HG03045 (cell line): ENCODE measurements around the gene MYT1.

Experiments used
- ATAC-seq: cut with Tn5 transposase; IDR thresholded peaks from one replicate; pipeline ENCODE4 v1.9.1; 2021; ENCODE audit warnings: mild to moderate bottlenecking, moderate library complexity; ENCODE audit not compliant: unreplicated experiment

Gene MYT1

DNA sequence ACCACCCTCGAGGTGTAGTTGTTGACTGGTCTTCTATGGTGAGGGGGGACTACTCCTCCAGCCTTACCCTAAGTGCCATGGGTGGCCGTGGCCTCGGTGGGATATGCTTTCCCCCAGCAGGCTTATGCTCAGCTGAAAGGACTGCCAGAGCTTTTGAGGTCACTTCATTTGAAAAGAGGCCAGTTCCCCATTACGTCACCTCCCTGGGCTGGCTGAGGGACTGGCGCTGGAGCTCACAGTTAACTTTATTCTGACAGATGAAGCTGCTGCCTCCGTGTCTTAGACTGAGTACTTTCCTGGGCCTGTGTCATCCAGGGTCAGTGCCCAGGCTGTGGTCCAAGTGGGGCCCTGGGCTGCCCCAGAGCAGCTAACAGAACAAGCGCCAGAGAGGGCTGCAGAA lies 48.5 kb downstream of the MYT1 start:
- ATAC-seq = no peak

DNA sequence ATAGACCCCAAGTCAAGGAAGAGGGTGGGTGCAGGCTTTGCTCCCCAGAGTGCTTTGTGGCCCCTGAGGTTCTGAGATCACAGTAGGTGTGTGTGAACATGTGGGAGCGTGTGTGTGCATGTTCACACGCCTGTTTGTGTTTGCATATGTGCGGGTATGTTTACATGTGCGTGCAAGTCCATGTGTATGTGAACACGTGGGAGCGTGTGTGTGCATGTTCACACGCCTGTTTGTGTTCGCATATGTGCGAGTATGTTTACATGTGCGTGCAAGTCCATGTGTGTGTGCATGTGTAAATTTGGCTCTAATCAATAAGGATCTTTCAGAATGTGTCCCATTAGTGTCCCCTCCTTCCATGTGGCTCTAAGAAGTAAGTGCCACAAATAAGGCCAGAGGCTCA lies 49.9 kb downstream of the MYT1 start:
- no peak for ATAC-seq

DNA sequence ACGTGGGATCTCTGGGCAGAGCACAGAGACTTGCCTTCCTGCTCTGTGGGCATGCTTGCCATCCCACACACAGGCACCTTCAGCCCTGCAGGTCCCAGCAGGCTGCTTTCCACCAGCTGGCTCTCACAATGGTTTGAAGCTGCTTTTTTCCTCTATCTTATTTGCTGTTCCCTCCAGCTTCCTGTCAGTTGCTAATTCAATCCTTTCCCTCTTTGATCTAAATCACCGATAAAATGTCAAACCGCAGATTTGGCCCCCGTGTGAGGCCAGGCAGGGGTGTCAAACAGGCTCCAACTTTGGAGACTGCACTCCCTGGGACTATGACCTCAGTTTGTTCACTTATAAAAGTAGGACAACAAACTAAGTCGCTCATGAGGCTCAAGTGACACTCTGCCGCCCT lies 50.7 kb downstream of the MYT1 start:
- no peak for ATAC-seq

DNA sequence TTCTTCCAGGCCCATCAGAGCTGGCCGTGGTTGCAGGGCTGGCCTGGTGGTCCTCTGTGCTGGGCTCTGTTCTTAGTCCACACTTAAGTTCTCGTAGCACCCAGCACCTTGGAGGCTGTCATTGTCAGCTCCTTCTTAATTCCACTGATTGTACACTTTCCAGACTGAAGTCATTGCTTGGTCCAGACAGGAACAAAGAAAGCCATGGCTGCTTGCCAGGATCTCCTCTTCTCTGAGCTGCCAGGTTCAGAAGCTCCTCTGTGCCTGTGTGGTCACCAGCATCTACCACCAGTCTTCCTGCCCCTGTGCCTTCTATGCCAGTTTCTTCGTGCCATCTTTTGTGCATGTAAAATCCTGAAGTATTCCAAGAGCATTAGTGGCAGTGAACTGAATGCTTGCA lies 51.8 kb downstream of the MYT1 start:
- no peak for ATAC-seq

DNA sequence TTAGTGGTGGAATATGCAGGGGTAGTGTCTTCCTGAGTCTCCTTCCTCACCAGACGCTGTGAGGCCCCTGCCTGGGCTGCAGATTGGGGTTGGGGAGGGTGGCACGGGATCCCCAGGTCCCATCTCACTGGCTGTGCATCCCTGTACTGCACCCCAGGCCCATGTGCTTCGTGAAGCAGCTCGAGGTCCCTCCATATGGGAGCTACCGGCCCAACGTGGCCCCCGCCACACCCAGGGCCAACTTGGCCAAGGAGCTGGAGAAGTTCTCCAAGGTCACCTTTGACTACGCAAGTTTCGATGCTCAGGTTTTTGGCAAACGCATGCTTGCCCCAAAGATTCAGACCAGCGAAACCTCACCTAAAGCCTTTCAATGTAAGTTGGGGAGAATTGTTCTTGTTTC lies 52.7 kb downstream of the MYT1 start:
- no peak for ATAC-seq

DNA sequence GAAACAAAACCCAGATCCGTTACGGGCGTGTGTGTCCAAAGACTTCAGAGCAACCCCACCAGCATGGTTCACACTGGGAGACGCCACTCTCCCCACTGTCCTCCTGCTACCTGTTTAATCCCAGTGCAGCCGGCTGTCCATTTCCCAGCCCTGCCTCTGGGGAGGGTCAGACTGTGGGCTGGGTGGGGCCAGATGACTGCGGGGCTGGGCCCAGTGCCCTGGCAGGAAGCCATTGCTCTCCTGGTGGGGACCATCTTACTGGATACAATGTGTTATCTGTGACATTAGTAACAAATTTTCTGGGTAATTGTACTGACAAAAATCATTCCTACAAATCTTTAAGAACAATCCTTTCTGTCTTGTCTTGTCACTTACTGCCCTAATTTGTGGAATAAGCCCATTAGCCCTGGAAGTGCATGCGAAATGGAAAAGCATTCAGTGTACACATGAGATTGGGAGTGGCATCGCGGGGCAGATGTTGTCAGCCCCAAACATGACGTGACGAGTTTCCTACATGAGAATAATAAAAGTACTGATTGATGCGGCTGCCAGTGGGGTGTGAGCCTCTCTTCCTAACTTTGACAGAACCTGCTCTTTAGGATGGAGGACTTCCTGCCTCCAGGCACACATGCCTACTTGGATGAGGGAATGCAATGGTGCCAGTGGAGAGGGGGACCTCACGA lies 53.4 kb downstream of the MYT1 start:
- ATAC-seq = no peak

DNA sequence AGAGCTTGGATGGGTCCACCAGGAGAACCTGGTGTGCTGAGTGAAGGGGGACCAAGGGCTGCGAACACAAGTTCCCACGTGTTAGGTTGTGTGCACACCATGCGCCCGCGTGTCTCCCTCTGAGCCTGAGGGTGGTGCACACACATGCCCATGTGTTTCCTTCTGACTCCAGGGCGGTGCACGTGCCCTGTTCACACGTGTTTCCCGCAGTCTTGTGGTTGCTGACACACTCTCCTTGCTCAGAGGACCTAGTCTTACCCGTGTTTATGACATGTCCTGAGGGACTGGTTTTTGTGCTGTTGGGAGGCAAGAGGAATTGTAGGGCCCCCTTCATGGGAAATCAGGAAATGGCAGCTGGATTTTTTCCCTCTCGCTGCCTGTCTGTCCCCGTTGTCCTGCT lies 55.0 kb downstream of the MYT1 start:
- no peak for ATAC-seq

DNA sequence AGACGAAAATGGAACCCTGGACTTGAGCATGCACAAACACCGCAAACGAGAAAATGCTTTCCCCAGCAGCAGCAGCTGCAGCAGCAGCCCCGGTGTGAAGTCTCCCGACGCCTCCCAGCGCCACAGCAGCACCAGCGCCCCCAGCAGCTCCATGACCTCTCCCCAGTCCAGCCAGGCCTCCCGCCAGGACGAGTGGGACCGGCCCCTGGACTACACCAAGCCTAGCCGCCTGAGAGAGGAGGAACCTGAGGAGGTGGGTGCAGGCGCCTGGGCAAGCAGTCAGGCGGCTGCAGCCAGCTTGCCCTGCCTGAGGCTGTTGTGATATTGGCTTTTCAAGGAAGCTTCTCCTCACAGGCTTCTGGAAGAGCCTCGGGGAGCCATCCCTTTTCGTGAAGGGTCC lies 55.5 kb downstream of the MYT1 start:
- ATAC-seq = no peak

DNA sequence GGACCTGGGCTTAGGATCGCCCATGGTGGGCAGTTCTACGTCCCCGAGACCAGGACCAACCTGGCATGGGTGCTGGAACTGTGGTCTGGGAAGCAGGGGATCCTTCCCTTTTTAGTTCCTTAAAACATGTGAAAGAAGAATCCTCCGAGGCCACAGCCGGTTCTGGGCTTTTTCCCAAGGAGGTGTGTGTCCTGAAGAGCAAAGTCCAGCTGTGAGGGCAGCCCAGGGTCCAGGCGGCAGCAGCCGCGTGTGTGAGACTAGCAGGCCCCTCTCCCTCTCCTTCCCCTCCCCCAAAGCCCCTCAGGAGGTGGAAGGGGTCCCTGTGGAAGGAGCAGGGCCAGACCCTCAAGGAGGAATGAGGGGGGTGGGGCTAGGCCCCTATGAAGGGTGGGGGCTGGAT lies 56.2 kb downstream of the MYT1 start:
- ATAC-seq = no peak

DNA sequence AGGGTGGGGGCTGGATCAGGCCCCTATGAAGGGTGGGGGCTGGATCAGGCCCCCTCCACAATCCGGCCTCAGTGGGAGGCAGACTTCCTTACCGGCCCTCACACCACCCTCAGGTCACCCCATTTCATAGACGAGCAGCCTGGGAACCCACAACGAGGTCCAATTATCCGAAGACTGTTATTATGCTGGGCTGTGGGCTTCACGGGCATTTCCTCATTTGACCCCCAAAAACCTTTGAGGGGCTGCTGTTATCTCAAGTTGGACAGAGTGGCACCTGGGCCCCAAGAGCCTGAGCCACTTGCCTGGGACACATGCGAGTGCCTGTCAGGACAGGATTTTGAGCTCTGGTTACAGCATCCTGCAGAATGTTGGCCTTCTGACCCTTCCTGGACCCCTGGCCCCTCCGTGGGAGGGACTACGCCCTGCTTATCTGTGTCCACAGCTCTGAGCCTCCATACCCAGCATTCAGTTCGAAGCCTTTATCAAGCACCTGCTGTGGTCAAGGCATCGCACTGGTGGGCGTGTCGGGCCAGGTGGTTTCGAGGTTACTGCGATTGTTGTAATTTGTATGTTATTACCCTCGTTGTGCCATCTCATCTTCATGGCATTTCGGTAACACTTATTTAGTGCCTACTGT lies 56.8 kb downstream of the MYT1 start:
- ATAC-seq = no peak

DNA sequence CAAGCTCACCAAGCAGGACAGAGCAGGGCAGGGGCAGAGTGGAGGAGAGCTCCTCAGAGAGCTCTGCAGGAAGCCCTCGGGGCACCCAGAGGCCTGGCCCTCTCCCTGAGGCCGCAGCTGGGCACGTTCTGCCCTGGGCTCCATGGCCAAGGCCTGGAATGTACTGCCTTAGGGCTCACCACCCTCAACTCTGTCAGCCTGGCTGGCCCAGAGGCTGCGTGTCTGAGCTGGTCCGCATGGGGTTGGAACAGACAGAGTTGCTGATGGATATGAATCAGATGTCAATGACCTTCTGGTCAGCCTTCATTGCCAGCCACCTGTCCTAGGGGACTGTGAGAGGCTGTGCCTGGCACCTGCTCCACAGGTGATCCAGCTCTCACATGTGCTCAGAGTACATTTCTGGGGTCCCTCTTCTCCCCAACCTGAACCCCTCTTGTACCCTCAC lies 58.1 kb downstream of the MYT1 start:
- no peak for ATAC-seq

DNA sequence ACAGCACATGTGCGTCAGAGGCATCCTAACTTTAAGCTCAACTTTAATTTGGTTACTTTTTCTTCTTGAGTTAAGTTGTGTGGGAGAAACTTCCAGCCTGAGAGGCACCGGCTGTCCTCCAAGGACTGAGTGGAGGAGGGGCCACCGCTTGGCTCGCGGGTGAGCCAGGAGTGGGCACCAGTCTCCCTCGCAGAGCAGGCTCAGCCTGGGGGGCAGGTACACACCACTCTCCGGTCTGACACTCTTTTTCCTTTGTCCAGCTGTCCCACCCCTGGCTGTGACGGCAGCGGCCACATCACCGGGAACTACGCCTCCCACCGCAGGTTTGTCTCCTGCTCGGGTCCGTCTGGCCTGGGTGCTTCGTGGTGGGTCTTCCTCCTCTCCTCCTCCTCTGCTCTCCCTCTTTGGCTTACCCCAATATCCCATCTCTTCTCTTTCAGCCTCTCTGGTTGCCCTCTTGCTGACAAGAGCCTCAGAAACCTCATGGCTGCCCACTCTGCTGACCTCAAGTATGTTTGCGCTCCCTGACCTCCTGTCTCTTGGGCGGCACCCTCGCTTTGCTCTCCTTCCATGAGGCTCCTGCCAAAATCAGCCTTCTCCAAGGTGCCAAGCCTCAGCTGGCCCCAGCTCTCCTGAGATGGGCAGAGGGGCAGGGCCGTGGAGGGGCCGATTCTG lies 58.7 kb downstream of the MYT1 start:
- ATAC-seq = no peak

DNA sequence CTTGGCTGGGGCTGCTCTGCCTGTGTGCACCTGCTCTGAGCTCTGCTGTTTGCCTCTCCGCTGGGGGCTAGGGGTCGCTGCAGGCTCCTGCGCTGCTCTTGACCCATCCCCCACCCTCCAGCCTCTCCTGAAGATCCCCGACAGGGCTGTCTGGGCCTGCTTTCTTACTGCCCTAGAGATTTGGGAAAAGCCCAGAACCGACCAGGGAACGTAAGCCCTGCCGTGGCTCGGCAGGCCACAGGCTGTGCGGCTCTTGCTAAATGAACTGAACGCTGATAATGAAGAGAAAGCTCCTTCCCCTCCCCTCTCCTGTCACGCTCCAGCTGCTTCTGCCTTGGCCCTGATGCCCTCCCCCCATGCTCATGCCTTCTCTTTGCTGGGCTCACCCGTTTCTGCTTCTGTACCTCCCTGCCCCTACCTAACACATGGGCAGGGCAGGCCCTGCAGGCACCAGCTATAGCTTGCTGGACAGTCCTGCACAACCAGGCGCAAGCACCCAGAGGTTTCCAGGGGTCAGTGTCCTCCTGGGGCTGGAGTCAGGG lies 59.3 kb downstream of the MYT1 start:
- no peak for ATAC-seq

DNA sequence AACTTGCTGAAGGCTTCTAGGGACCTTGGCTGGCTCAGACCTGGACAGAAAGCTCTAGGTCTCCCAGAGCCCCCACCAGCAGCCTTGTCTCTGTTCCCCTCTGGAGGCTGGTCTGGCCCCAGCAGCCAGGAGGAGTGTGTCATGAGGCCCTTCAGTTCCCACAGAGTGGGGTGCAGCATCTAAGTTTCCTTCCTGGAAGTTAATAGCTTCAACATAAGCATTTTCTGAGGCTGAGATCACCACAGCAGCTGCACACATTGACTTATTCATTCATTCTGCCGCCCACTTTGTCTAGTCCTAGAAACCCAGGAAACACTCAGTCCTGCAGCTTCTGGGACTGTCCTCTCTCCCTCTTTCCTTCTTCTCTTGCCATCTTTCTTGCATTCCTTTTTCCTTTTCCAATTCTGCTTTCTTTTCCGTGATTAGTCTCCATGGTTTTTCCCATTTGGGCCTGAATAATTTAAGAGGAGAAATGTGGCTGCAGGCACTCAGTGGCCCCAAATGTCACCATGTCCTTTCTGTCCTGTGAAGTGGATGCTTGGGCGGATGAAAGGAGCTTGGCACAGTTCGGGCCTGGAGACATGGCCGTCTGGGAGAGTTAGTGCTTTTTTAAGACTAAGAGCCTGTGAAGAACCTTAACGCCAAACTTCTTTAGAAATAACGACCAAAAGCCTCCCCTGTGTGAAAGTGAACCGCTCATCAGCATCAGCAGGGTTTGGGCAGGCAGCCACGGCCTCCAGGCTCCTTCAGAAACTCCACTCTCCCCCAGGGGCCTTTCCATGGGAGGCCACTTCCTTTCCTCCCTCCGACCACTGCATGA lies 60.3 kb downstream of the MYT1 start:
- ATAC-seq = no peak

DNA sequence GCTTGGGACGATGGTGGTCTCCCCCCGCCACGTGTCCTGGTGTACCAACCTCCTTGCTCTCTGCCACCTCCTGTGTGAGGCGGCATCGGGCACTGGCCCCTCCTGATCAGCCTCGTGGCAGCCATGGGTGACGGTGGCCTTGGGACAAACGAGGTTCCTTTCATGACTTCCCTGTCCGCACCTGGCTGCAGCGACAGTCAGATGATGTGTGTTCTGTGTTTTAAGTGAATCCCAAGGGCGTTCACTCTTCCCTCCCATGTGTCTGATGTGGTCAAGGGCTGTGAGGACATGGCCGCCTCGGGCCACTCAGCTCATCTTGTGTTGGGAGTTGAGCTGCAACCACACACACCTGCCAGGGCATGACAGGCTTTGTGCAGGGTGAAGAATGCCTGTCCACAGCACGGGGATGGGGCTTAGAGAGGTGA lies 60.9 kb downstream of the MYT1 start:
- no peak for ATAC-seq

DNA sequence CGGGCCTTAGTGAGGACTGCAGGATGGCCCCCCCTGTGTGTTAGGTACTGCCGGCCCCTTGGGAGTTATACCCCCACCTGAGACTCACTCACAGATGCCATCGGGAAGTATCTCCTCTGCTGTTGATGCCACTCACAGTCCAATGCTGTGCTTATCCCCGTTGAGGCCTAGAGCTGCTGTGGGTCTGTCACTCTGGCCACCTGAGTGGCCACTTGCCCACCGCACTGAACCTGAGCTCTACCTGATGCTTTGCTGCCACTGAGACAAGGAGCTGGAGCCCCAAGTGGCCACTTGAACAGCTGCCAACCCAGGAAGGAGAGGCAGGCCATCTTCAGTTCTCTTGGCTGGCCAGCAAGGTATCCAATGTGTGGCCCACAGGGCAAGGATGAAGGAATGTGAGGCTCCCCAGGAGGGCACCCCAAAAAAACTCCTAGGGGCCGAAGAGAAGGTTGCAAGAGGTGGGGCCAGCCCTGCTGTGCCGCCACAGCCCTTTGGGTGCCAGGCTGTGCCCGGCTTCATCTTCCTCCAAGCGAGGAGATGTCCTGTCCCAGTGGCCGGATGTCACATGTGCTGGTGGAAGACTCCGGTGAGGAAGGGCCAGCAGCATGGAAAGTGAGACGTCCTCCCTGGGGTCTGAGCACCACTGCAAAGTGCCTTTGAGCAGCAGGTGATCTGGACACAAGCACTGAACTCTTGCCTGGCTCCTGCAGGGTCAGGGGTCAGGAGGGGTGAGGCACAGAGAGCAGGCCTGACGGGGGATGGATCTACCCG lies 61.8 kb downstream of the MYT1 start:
- ATAC-seq = no peak

DNA sequence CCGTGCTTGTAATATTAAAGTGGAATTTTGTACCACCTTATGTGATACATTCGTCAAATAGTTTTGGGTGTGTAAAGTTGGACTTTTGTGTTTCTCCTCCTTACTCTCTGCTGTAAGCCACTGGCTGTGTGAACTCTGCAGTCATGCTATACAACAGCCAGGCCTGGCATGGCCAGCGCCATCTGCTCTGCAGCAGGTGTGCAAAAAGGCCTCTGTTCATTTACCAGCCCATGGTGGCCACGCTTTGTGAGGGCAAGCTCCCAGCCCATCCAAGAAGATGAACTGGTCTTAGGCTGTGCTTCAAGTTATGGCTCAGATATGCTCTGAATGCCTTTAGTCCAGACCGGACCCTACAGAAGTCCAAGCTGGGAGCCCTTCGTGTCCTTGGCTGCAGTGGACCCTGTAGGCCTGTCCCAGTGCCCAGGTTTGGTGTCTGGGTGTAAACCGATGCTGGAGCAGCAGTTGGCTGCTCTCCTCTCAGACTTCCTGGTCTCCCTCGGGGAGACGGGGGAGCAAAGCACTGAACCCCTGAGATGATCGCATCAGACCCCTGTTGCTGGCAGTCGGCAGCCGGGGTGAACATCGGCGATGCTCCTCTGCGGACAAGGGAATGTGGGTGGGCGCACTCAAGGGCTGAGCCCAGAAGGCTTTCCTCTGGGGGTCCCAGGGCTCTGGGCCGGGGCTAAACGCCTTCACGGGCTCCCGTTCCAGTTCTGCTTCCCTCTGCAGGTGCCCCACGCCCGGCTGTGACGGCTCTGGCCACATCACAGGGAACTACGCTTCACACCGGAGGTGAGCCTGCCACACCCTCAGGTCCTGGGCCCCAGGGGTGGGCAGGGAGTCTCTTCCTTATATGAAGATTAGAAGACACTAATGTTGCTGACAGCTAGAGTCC lies 62.7 kb downstream of the MYT1 start:
- no peak for ATAC-seq

DNA sequence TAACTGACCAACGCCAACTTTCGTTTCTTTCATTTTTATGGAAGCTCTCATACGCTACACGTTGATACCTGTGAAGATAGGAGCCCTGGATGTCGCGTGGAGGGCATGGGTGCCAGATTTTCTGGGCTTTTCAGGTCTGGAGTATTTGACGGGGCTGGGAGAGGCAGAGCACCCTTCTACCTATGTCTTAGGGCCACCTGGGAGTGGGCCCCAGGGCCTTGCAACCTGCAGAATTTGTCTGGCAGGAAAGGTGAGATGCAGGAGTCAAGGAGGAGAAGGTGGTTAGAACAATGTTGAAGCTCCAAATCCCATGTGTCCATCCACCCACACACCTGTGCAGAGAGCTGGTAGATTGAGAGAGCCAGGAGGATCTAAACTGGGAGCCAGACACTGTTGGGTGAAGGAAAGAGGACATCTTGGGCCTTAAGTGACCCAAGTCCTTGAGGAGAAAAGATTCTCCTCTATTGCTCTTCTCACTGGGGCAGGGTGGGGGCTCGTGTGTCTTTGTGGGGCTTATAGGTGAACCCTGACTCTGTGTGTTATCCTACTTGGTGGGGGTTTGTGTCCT lies 63.9 kb downstream of the MYT1 start:
- no peak for ATAC-seq
